ENCODE data around the gene TMEM131.
"Not testable (repeated sequence)": the region's sequence is repeated elsewhere in the genome, so short reads cannot be mapped to it uniquely, and the experiment has no call there.

The TMEM131 gene, protein sequence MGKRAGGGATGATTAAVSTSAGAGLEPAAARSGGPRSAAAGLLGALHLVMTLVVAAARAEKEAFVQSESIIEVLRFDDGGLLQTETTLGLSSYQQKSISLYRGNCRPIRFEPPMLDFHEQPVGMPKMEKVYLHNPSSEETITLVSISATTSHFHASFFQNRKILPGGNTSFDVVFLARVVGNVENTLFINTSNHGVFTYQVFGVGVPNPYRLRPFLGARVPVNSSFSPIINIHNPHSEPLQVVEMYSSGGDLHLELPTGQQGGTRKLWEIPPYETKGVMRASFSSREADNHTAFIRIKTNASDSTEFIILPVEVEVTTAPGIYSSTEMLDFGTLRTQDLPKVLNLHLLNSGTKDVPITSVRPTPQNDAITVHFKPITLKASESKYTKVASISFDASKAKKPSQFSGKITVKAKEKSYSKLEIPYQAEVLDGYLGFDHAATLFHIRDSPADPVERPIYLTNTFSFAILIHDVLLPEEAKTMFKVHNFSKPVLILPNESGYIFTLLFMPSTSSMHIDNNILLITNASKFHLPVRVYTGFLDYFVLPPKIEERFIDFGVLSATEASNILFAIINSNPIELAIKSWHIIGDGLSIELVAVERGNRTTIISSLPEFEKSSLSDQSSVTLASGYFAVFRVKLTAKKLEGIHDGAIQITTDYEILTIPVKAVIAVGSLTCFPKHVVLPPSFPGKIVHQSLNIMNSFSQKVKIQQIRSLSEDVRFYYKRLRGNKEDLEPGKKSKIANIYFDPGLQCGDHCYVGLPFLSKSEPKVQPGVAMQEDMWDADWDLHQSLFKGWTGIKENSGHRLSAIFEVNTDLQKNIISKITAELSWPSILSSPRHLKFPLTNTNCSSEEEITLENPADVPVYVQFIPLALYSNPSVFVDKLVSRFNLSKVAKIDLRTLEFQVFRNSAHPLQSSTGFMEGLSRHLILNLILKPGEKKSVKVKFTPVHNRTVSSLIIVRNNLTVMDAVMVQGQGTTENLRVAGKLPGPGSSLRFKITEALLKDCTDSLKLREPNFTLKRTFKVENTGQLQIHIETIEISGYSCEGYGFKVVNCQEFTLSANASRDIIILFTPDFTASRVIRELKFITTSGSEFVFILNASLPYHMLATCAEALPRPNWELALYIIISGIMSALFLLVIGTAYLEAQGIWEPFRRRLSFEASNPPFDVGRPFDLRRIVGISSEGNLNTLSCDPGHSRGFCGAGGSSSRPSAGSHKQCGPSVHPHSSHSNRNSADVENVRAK (N-terminal part only)

DNA sequence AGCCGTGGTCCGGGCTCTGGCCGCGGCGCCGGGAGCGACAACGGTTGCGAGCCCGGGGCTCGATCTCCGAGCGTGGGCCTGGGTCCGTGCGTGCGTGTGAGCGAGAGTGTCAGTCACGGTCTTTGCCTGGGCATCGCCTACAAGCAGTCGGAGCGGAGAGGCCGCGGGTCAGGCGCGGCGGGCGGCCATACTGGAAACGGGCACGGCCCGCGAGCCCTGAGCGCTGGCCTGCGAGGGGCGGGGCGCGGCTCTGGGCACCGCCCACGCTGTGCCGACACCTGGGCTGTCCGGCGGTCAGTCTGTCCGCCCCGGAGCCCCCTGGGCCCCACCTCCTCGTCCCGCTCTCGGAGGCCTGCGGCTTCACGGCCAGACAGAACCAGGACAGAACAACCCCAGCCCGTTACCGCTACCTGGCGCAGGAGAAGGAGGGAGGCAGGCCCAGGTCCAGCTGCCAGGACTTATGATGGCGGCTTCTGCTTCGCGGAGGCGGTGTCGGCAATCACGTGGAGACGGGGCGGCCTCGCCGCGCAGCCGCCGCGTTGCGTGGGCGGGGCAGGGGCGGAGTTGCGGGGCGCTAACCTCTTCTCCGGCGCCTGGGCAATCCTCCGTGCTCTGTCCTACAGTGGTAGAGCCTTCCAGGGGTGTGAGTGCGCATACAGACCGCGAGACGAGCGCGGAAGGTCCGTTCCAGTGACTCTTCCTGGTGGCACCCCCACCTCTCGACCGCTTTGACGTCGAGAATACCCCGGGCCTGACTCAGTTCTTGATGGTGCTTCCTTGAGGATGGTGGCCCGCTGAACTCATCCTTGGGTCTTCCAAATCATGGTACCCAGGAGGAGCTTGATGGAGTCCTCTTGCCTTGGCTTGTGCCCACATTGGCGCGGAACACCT lies at the start of gene TMEM131:
TMEM131 (minus strand) TSS at position 215 of the 891 bp plus-strand sequence. CDS start 286 bp downstream, outside the sequence.
- peak within 1 kb of the TSS; percentile 99 for H3K4me3 ChIP-seq (ENCODE audit: low read depth, low read length)
- H3K4me1 ChIP-seq (ENCODE audit: control insufficient read depth, insufficient read depth, low read length): peaks cover 18% of the 10 kb centered on the region

DNA sequence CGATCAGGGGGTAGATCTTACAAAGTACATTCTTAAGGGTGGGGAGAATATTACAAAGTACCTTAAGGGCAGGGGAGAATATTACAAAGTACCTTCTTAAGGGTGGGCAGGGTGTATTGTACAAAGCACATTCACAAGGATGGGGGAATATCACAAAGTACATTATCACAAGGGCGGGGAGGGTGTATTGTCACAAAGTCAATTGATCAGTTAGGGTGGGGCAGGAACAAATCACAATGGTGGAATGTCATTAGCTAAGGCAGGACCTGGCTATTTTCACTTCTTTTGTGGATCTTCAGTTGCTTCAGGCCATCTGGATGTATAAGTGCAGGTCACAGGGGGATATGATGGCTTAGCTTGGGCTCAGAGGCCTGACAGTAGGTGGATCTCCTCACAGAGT lies 49.0 kb upstream of the TMEM131 start:
- not testable (repeated sequence) for H3K4me3 ChIP-seq (ENCODE audit: low read depth, low read length); H3K27ac ChIP-seq (ENCODE audit: low read depth, low read length); H3K4me1 ChIP-seq (ENCODE audit: control insufficient read depth, insufficient read depth, low read length); H3K9me3 ChIP-seq (ENCODE audit: control insufficient read depth, insufficient read depth, low read length); H3K9ac ChIP-seq (ENCODE audit: low read depth, low read length); H3K27me3 ChIP-seq (ENCODE audit: control insufficient read depth, insufficient read depth, low read length); H3K36me3 ChIP-seq (ENCODE audit: control insufficient read depth, insufficient read depth, low read length)

More for the DNA sequence above, at the start of gene TMEM131:
- Histone ChIP-seq H3K36me3 (ENCODE audit: control insufficient read depth, insufficient read depth, low read length) (no peaks in the 10 kb centered on the region), H3K27ac (ENCODE audit: low read depth, low read length) (peak within 1 kb of the TSS; percentile 97), H3K9ac (ENCODE audit: low read depth, low read length) (peak within 1 kb of the TSS; percentile 94), H3K9me3 (ENCODE audit: control insufficient read depth, insufficient read depth, low read length) (no peaks in the 10 kb centered on the region), H3K27me3 (ENCODE audit: control insufficient read depth, insufficient read depth, low read length) (no peaks in the 10 kb centered on the region; the same call in 1 of the 2 replicates)

DNA sequence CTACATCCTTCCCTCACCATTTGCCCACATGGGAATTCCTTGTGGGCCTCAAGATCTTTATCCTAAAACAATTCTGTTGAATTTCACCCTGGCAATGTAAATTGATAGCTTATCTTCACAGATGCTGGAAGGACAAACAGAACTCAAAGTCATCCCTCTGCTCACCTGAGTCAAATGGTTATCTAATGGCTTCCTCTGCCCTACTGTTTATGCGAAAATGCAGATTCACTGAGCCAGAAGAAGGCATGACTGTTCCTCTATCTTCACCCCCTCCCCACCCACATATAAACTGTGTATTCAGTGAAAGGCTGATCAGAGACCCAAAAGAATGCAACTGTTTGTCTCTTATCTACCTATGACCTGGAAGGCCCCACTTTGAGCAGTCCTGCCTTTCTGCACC lies 47.4 kb upstream of the TMEM131 start:
- Histone ChIP-seq H3K4me3 (ENCODE audit: low read depth, low read length) (no peak overlapping the region), H3K27ac (ENCODE audit: low read depth, low read length) (no peak overlapping the region), H3K9me3 (ENCODE audit: control insufficient read depth, insufficient read depth, low read length) (peaks cover 6% of the 10 kb centered on the region; the same call in 1 of the 2 replicates), H3K27me3 (ENCODE audit: control insufficient read depth, insufficient read depth, low read length) (no peaks in the 10 kb centered on the region), H3K36me3 (ENCODE audit: control insufficient read depth, insufficient read depth, low read length) (no peaks in the 10 kb centered on the region), H3K9ac (ENCODE audit: low read depth, low read length) (no peak overlapping the region), H3K4me1 (ENCODE audit: control insufficient read depth, insufficient read depth, low read length) (peaks cover under 1% of the 10 kb centered on the region; the same call in 1 of the 2 replicates)

DNA sequence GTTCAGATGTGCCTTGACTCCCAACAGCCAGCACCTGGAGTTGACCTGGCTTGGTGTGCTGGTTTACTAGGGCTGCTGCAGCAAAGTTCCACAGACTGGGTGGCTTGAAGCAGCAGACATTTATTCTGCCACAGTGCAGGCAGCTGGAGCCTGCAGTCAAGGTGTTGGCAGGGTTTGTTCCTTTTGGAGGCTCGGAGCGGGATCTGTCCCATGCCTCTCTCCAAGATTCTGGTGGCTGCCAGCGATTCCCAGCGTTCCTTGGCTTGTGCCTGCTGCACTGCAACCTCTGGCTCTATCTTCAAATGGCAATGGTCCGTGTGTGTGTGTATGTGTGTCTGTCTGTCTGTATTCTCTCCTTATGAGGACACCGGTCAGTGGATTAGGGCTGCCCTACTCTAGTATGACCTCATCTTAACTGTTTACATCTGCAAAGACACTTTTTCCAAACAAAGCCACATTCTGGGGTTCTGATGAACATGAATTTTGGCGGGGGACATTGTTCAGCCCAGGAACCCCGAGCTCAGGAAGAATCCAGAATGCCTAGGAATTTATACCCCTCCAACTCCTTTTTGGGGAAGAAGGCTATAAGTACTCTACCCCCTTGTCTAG lies 44.7 kb upstream of the TMEM131 start:
- Histone ChIP-seq H3K27ac (ENCODE audit: low read depth, low read length) (no peak overlapping the region), H3K36me3 (ENCODE audit: control insufficient read depth, insufficient read depth, low read length) (no peaks in the 10 kb centered on the region), H3K9ac (ENCODE audit: low read depth, low read length) (no peak overlapping the region), H3K4me3 (ENCODE audit: low read depth, low read length) (no peak overlapping the region), H3K4me1 (ENCODE audit: control insufficient read depth, insufficient read depth, low read length) (peaks cover 11% of the 10 kb centered on the region), H3K27me3 (ENCODE audit: control insufficient read depth, insufficient read depth, low read length) (no peaks in the 10 kb centered on the region), H3K9me3 (ENCODE audit: control insufficient read depth, insufficient read depth, low read length) (0 out of 2 replicates have a peak, but pooled peaks cover 6% of the 10 kb centered on the region)

DNA sequence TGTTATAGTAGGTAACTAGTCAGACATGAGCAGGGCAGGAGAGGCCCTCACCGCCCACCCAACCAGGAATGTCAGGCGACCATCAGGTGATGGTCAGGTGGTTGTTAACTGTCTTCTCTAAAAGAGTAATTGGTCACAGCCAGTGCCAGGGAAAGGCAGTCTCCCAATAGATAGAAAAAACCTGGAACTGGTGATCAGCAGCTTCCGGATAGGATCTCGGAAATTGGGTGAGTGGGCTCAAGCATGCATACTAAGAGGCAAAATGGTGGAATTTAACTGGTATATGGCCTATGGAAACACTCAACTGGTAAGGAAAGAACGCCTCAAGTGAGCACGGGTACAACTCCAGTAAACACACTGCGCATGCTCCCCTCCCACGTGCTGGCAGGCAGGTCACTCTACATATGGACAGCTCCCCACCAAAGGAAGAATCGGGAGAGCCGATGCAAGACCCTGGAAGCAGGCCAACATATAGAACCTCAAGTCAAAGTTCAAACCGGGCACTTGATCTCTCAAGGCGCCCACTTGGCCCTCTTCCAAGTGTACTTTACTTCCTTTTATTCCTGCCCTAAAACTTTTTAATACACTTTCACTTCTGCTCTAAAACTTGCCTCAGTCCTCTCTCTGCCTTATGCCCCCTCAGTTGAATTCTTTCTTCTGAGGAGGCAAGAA lies 43.5 kb upstream of the TMEM131 start:
- H3K36me3 ChIP-seq (ENCODE audit: control insufficient read depth, insufficient read depth, low read length): no peaks in the 10 kb centered on the region
- H3K9ac ChIP-seq (ENCODE audit: low read depth, low read length): no peak overlapping the region
- no peak overlapping the region for H3K4me3 ChIP-seq (ENCODE audit: low read depth, low read length)
- H3K27ac ChIP-seq (ENCODE audit: low read depth, low read length): no peak overlapping the region
- peaks cover 12% of the 10 kb centered on the region for H3K4me1 ChIP-seq (ENCODE audit: control insufficient read depth, insufficient read depth, low read length)
- H3K9me3 ChIP-seq (ENCODE audit: control insufficient read depth, insufficient read depth, low read length): no peaks in the 10 kb centered on the region
- no peaks in the 10 kb centered on the region for H3K27me3 ChIP-seq (ENCODE audit: control insufficient read depth, insufficient read depth, low read length)

DNA sequence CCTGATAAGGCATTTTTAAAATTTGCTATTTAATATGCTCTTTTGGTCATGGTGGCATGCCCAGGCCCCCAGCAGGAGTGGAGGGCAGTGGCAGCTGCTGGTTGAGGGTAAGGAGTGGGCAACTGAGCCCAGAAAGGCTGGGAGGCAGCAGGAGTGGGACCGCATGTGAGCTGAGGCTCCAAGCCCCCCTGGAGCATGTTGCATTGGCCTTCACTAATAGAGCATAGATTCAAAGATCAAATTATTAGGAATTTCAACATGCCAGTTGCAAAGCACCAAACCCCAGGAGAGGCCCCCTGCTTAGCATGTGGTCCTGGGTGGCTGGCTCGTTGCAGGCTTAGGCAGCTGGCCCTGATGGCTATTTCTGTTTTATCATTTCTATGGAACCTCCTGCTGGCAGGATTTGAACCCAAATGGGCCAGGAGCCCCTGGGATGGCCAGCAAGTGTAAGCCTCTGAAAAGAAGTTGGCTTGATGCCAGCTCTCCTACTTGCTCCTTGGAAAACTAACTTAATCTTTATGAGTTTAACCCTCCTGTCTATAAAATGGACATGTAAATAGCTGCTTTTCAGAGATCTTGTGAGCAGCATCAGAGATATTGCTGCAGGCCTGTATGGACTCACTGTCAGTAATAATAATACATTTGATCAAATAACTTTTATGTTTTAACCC lies 42.1 kb upstream of the TMEM131 start:
- no peak overlapping the region for H3K4me3 ChIP-seq (ENCODE audit: low read depth, low read length)
- H3K9ac ChIP-seq (ENCODE audit: low read depth, low read length): no peak overlapping the region
- H3K27ac ChIP-seq (ENCODE audit: low read depth, low read length): no peak overlapping the region
- peaks cover 17% of the 10 kb centered on the region for H3K4me1 ChIP-seq (ENCODE audit: control insufficient read depth, insufficient read depth, low read length)
- no peaks in the 10 kb centered on the region for H3K9me3 ChIP-seq (ENCODE audit: control insufficient read depth, insufficient read depth, low read length)
- no peaks in the 10 kb centered on the region for H3K36me3 ChIP-seq (ENCODE audit: control insufficient read depth, insufficient read depth, low read length)
- H3K27me3 ChIP-seq (ENCODE audit: control insufficient read depth, insufficient read depth, low read length): no peaks in the 10 kb centered on the region

DNA sequence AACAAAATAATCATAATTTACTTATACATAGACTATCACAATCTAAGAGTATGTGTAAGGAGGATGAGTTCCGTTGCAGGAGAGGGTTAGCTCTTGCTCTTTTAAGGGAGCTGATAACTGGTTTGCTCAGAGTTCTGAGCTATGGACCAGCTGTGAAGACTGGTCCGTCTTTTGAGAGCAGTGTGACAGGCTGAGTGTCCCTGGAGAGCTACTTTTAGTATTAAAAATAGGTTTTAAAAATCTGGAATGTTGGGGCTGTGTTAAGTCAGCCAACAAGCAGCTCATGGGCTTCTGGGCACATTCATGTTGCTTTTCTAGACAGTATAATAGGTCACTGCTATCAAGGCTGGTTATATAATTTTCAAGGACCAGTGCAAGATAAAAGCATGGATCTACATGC lies 41.5 kb upstream of the TMEM131 start:
- no peak overlapping the region for H3K9ac ChIP-seq (ENCODE audit: low read depth, low read length)
- no peaks in the 10 kb centered on the region for H3K36me3 ChIP-seq (ENCODE audit: control insufficient read depth, insufficient read depth, low read length)
- no peak overlapping the region for H3K27ac ChIP-seq (ENCODE audit: low read depth, low read length)
- no peaks in the 10 kb centered on the region for H3K9me3 ChIP-seq (ENCODE audit: control insufficient read depth, insufficient read depth, low read length)
- H3K4me3 ChIP-seq (ENCODE audit: low read depth, low read length): no peak overlapping the region
- peaks cover 17% of the 10 kb centered on the region for H3K4me1 ChIP-seq (ENCODE audit: control insufficient read depth, insufficient read depth, low read length)
- H3K27me3 ChIP-seq (ENCODE audit: control insufficient read depth, insufficient read depth, low read length): no peaks in the 10 kb centered on the region

DNA sequence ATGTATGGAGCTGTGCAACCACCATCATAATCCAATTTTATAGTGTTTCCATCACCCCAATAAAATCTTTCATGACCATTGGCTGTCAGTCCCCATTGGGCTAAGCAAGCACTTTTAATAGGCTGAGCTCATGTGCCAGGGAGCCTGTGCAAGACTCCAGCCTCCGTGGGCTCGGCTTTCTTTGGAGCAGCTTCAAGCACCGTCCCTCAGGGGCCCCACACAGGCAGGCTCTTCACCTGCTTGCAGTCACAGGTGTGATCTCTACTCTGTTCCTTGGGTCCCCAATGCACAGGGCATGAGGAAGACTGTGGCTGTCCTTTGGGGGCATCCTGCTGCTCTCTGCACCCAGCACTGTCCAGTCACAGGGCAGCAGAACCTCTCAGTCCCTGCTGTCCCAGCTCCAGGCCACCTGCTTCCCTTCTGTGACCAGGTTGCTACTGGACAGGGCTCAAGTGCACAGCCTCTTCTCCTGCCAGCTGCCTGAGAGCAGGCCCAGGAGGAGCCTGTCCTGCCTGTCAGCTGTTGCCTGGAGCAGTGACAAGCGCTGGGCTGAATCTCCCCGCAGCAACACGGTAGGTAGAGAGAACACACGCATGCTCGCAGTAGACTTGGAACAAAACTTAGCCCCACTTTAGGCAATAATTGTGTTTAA lies 40.7 kb upstream of the TMEM131 start:
- H3K27ac ChIP-seq (ENCODE audit: low read depth, low read length): no peak overlapping the region
- H3K4me1 ChIP-seq (ENCODE audit: control insufficient read depth, insufficient read depth, low read length): peaks cover 17% of the 10 kb centered on the region
- H3K9me3 ChIP-seq (ENCODE audit: control insufficient read depth, insufficient read depth, low read length): no peaks in the 10 kb centered on the region
- H3K4me3 ChIP-seq (ENCODE audit: low read depth, low read length): no peak overlapping the region
- H3K36me3 ChIP-seq (ENCODE audit: control insufficient read depth, insufficient read depth, low read length): no peaks in the 10 kb centered on the region
- H3K9ac ChIP-seq (ENCODE audit: low read depth, low read length): no peak overlapping the region
- no peaks in the 10 kb centered on the region for H3K27me3 ChIP-seq (ENCODE audit: control insufficient read depth, insufficient read depth, low read length)

DNA sequence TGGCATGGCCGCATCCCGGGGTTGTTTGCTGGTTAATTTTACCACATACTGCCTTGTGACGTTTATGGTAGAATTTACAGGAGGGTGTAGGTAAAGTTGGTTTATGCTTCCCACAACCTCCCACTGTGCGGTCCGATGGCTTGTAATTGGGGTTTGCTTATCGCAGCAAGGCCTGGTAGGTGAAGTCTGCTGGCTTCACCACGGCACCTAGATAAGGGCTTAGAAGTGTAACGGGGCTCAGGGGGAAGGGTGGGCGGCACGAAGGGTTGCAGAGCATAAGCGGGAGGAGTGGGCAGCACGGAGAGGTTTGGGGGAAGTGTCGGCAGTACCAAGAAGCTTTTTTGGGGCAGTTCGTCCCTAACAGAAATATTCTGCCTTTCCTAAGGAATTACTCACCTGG lies 39.0 kb upstream of the TMEM131 start:
- Histone ChIP-seq H3K9ac (ENCODE audit: low read depth, low read length) (no peak overlapping the region), H3K27ac (ENCODE audit: low read depth, low read length) (no peak overlapping the region), H3K4me1 (ENCODE audit: control insufficient read depth, insufficient read depth, low read length) (peaks cover 17% of the 10 kb centered on the region), H3K4me3 (ENCODE audit: low read depth, low read length) (no peak overlapping the region), H3K36me3 (ENCODE audit: control insufficient read depth, insufficient read depth, low read length) (no peaks in the 10 kb centered on the region), H3K27me3 (ENCODE audit: control insufficient read depth, insufficient read depth, low read length) (no peaks in the 10 kb centered on the region), H3K9me3 (ENCODE audit: control insufficient read depth, insufficient read depth, low read length) (no peaks in the 10 kb centered on the region)

All from HUES48 (cell line).